Cardiac fibroblast (primary cell): ENCODE results near the gene STX18.

Experiments used
- DNase-seq, 2 donors: peaks; one replicate each; pipeline versions ENCODE4 v3.0.0 to v3.0.0-alpha.2; 2010; ENCODE audit warnings: low read depth in 2 of 2
- H3K4me3 ChIP-seq, 2 donors: replicated peaks in 1 of 2; 1 replicate in 1 of 2; 2 replicates in 1 of 2; pipeline ENCODE4 v1.5.1; 2011; ENCODE audit warnings: low read depth in 2 of 2, low read length in 2 of 2, mild to moderate bottlenecking in 2 of 2, moderate library complexity in 1 of 2
- TF ChIP-seq, protein P1 (sequence below): IDR thresholded peaks from one replicate; pipeline ENCODE4 v1.5.1; 2011; ENCODE audit warnings: low read depth, mild to moderate bottlenecking, low read length, inconsistent platforms

Gene STX18

DNA sequence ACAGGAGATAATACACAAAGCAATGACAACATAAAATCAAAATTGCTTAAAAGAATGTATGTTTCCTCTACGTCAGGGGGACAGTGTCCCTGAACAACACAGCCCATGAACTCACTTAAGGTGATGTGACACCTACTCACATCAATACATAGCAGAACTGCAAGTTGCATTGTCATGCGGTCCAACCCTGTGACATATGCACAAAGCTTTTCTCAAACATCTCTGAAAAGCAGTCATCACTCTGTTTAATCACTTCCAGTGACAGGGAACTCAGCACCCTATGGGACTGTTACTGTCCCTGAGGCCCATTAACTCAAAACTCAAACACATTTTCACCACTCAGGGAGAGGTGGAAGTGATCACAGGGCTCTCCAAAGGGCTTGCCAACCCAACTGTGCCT, 2.4 kb downstream of the STX18 start:
- no peak for DNase-seq
- TF ChIP-seq, protein P1, sequence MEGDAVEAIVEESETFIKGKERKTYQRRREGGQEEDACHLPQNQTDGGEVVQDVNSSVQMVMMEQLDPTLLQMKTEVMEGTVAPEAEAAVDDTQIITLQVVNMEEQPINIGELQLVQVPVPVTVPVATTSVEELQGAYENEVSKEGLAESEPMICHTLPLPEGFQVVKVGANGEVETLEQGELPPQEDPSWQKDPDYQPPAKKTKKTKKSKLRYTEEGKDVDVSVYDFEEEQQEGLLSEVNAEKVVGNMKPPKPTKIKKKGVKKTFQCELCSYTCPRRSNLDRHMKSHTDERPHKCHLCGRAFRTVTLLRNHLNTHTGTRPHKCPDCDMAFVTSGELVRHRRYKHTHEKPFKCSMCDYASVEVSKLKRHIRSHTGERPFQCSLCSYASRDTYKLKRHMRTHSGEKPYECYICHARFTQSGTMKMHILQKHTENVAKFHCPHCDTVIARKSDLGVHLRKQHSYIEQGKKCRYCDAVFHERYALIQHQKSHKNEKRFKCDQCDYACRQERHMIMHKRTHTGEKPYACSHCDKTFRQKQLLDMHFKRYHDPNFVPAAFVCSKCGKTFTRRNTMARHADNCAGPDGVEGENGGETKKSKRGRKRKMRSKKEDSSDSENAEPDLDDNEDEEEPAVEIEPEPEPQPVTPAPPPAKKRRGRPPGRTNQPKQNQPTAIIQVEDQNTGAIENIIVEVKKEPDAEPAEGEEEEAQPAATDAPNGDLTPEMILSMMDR: no peak
- H3K4me3 ChIP-seq: no peak overlapping the region

GRCh38 chr4:4535590-4535989, 6.3 kb downstream of the STX18 start:
- no peak overlapping the region for H3K4me3 ChIP-seq
- TF ChIP-seq, protein P1: no peak
- DNase-seq: no peak

- H3K4me3 ChIP-seq: no peak overlapping the region
- TF ChIP-seq, protein P1: no peak
- DNase-seq: no peak
Measured at GRCh38 chr4:4534515-4535145, 7.2 kb downstream of the STX18 start.

GRCh38 chr4:4533461-4534169, 8.2 kb downstream of the STX18 start:
- H3K4me3 ChIP-seq: no peak overlapping the region
- DNase-seq: no peak
- TF ChIP-seq, protein P1: no peak

- H3K4me3 ChIP-seq: no peak overlapping the region
Measured at GRCh38 chr4:4532371-4533154, 9.3 kb downstream of the STX18 start.

GRCh38 chr4:4529392-4529791, 12.5 kb downstream of the STX18 start:
- DNase-seq: no peak
- H3K4me3 ChIP-seq: no peak overlapping the region
- TF ChIP-seq, protein P1: no peak

More at GRCh38 chr4:4532371-4533154, 9.3 kb downstream of the STX18 start:
- no peak for DNase-seq
- TF ChIP-seq, protein P1: no peak
